Mesothelial cell of epicardium (in vitro differentiated cells): ENCODE results near the gene VSIG10. TPM values are rescaled to one million over a fixed set of nuclear protein-coding genes. Genes with fewer than 3 reads are reported as not detected.

ENCODE experiments used
- DNase-seq, 2 experiments: peaks; one replicate each; pipeline ENCODE4 v3.0.0; 2021; ENCODE audit warnings: low spot score in 2 of 2; ENCODE audit not compliant: unreplicated experiment in 2 of 2
- H3K27ac Mint-ChIP-seq: 2 replicates; pipeline ENCODE4 v1.8.0; 2021; ENCODE audit warnings: mixed read lengths
- H3K27me3 Mint-ChIP-seq: 2 replicates; pipeline ENCODE4 v1.8.0; 2021; ENCODE audit warnings: low read depth, mixed read lengths
- H3K36me3 Mint-ChIP-seq: 2 replicates; pipeline ENCODE4 v1.8.0; 2021; ENCODE audit warnings: mixed read lengths
- H3K4me1 Mint-ChIP-seq: 2 replicates; pipeline ENCODE4 v1.8.0; 2021; ENCODE audit warnings: mixed read lengths
- H3K4me3 Mint-ChIP-seq: 2 replicates; pipeline ENCODE4 v1.8.0; 2021; ENCODE audit warnings: mild to moderate bottlenecking, moderate library complexity, mixed read lengths
- H3K9me3 Mint-ChIP-seq: 2 replicates; pipeline ENCODE4 v1.8.0; 2021; ENCODE audit warnings: mixed read lengths
- total RNA-seq: library from RNA; stranded (reverse); gene quantifications from 3 replicates; pipeline ENCODE4 v1.2.1, GENCODE V29; 2021
- TF ChIP-seq, protein P1 (sequence below): fragments of 200-600 bp; sonication (generic); IDR thresholded peaks from one replicate; pipeline ENCODE4 v1.5.0; 2021; ENCODE audit warnings: antibody characterized with exemption; ENCODE audit not compliant: unreplicated experiment

Gene VSIG10
- total RNA-seq, 1 donor from 2014 or later: 22.0 TPM

DNA sequence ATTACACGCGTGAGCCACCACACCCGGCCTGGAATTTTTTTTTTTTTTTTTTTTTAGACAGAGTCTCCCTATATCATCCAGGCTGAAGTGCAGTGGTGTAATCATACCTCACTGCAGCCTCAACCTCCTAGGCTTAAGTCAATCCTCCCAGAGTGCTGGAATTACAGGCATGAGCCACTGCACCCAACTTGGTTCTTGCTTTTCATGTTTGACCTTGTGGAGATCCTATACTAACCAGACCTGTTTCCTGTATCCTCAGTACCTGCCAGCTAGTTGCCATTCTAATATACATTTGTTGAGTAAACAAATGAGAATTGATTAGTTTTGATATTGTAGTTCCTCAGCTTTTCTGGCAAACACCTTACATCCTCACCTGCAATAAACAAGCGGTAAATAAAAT is 3.2 kb upstream of the VSIG10 start:
- H3K9me3 Mint-ChIP-seq: no peaks in the 10 kb centered on the region
- no peaks in the 10 kb centered on the region for H3K36me3 Mint-ChIP-seq
- peak overlapping the region; percentile 81 for H3K27ac Mint-ChIP-seq
- no peak overlapping the region for H3K4me3 Mint-ChIP-seq
- TF ChIP-seq, protein P1, sequence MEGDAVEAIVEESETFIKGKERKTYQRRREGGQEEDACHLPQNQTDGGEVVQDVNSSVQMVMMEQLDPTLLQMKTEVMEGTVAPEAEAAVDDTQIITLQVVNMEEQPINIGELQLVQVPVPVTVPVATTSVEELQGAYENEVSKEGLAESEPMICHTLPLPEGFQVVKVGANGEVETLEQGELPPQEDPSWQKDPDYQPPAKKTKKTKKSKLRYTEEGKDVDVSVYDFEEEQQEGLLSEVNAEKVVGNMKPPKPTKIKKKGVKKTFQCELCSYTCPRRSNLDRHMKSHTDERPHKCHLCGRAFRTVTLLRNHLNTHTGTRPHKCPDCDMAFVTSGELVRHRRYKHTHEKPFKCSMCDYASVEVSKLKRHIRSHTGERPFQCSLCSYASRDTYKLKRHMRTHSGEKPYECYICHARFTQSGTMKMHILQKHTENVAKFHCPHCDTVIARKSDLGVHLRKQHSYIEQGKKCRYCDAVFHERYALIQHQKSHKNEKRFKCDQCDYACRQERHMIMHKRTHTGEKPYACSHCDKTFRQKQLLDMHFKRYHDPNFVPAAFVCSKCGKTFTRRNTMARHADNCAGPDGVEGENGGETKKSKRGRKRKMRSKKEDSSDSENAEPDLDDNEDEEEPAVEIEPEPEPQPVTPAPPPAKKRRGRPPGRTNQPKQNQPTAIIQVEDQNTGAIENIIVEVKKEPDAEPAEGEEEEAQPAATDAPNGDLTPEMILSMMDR: no peak
- H3K27me3 Mint-ChIP-seq: no peaks in the 10 kb centered on the region
- peaks cover 16% of the 10 kb centered on the region for H3K4me1 Mint-ChIP-seq
- no peak for DNase-seq

DNA sequence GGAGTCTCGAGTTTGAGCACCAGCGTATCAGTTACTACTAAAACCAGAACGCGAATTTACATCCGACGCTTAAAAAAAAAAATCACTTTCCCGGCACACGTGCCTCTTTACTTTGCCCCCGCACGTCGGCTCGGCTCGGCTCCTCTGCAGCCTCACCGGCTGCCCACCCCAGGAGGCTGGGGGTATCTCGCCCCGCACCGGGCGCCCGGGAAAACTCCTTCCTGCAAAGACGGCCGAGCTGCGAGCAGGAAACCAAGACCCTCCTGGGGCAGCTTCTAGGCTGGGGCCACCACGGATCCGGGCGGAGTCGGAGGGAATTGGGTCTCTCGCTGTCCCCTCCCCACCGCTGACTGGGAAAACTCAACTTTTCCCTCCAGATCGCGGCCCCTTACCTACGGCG is 610 bp downstream of the VSIG10 start:
- Mint-ChIP-seq H3K4me1 (peaks cover 16% of the 10 kb centered on the region), H3K36me3 (no peaks in the 10 kb centered on the region), H3K27ac (no peak overlapping the region), H3K9me3 (no peaks in the 10 kb centered on the region), H3K27me3 (no peaks in the 10 kb centered on the region), H3K4me3 (peak overlapping the region; percentile 85)
- TF ChIP-seq, protein P1: no peak
- peak in 1 of 2 experiments; percentile 57 for DNase-seq

DNA sequence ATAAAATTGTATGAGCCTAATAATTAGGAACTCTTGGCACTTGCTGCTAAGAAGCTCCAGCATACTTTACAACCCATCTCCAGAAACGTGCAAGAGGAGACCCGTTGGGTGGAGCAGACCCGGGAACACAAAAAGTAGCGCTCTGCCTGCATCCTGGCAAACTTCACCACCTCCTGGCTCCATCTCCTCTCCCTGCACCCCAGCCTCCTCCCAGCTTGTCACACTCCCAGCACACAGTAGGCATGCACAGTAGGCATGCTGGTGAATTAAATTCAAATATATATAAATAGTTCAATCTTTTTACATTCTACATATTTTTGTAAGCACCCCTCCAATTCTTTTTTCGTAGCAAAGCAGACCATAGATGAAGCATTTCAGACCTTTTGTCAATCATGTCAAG is 1.2 kb downstream of the VSIG10 start:
- Mint-ChIP-seq H3K27me3 (no peaks in the 10 kb centered on the region), H3K4me3 (peak overlapping the region; percentile 85), H3K9me3 (no peaks in the 10 kb centered on the region), H3K4me1 (peaks cover 16% of the 10 kb centered on the region), H3K36me3 (no peaks in the 10 kb centered on the region), H3K27ac (peak overlapping the region; percentile 80)
- no peak for DNase-seq
- TF ChIP-seq, protein P1: no peak

DNA sequence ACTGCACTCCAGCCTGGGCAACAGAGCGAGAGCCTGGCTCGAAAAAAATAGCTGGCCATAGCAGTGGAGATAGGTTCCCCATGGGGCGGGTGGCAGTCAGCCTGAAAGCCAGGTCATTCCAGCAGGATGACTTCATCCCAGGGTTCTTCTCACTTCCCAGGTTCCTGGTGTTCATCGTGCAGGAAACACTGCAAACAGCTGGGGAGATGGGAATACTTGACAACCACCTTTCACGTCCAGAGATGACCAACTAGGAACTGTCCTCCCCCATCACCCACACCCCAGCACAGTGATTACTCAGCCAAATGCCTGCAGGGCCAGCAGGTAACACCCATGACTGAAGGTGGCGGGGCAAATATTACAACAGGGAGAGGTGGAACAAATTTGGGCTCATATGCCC is 1.7 kb downstream of the VSIG10 start:
- peak overlapping the region; percentile 28 for H3K4me3 Mint-ChIP-seq
- H3K27ac Mint-ChIP-seq: no peak overlapping the region
- no peaks in the 10 kb centered on the region for H3K9me3 Mint-ChIP-seq
- no peaks in the 10 kb centered on the region for H3K36me3 Mint-ChIP-seq
- TF ChIP-seq, protein P1: no peak
- no peak for DNase-seq
- peaks cover 14% of the 10 kb centered on the region for H3K4me1 Mint-ChIP-seq
- H3K27me3 Mint-ChIP-seq: no peaks in the 10 kb centered on the region

DNA sequence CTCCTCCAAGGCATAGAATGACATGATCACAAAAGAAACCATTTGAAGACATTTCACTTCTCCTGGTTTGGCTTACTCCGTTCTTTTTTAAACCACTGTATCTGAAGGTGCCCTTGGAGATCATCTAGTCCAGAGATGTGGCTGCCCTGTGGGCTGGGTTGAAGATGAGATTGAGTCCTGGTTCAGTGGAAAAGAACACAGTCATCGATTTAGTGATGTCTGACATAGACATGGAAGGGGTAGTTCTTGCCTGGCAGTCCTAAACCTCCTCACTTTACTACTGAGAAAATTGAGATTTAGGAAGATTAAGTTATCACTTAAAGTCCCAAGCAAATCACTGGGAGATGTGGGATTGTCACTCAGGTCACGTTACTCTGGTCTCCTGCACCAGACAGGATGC is 2.8 kb downstream of the VSIG10 start:
- no peaks in the 10 kb centered on the region for H3K36me3 Mint-ChIP-seq
- H3K27me3 Mint-ChIP-seq: no peaks in the 10 kb centered on the region
- H3K27ac Mint-ChIP-seq: no peak overlapping the region
- H3K4me3 Mint-ChIP-seq: no peak overlapping the region
- no peak for DNase-seq
- no peaks in the 10 kb centered on the region for H3K9me3 Mint-ChIP-seq
- TF ChIP-seq, protein P1: no peak
- peaks cover 8% of the 10 kb centered on the region for H3K4me1 Mint-ChIP-seq

DNA sequence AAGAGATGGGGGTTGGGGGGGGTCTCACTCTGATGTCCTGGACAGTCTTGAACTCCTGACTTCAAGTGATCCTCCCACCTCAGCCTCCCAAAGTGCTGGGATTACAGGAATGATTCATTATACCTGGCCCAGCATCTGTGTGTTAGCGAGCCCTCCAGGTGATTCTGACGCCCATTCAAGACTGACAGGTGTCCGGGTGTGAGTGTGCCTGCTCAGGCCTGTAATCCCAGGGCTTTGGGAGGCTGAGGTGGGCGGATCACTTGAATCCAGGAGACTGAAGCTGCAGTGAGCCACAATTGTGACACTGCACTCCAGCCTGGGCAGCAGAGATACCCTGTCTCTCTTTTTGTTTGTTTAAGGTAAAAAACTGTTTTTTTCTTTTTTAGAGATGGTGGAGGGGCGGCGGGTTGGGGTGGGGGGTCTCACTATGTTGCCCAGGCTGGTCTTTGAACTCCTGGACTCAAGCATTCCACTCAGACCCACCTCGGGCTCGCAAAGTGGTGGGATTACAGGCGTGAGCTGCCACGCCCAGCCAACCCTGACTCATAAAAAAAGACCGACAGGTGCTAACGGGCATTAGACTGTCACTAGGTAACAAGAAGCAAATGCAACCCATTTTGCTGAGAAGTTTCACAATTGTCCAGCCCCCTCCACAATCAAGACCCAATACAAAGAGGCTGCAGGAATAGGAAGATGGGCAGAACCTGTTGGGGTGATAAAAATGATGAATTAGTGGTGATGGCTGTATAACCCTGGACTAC is 4.7 kb downstream of the VSIG10 start:
- DNase-seq: no peak
- no peaks in the 10 kb centered on the region for H3K27me3 Mint-ChIP-seq
- no peak overlapping the region for H3K27ac Mint-ChIP-seq
- H3K36me3 Mint-ChIP-seq: no peaks in the 10 kb centered on the region
- peaks cover 5% of the 10 kb centered on the region for H3K4me1 Mint-ChIP-seq
- no peaks in the 10 kb centered on the region for H3K9me3 Mint-ChIP-seq
- TF ChIP-seq, protein P1: no peak
- no peak overlapping the region for H3K4me3 Mint-ChIP-seq
